HG02981 (cell line): Measurements from ENCODE around the gene ATAD3C.
"Not testable (repeated sequence)": the region's sequence is repeated elsewhere in the genome, so short reads cannot be mapped to it uniquely, and the experiment has no call there.

Experiments used
- ATAC-seq: cut with Tn5 transposase; IDR thresholded peaks from one replicate; pipeline ENCODE4 v1.9.1; 2021; ENCODE audit warnings: mild to moderate bottlenecking, moderate library complexity; ENCODE audit not compliant: unreplicated experiment

The ATAD3C gene

GRCh38 chr1:1418464-1419362, 30.8 kb upstream of the ATAD3C start:
- no peak for ATAC-seq

- ATAC-seq = no peak
Observed at GRCh38 chr1:1419363-1419812, 30.1 kb upstream of the ATAD3C start.

DNA sequence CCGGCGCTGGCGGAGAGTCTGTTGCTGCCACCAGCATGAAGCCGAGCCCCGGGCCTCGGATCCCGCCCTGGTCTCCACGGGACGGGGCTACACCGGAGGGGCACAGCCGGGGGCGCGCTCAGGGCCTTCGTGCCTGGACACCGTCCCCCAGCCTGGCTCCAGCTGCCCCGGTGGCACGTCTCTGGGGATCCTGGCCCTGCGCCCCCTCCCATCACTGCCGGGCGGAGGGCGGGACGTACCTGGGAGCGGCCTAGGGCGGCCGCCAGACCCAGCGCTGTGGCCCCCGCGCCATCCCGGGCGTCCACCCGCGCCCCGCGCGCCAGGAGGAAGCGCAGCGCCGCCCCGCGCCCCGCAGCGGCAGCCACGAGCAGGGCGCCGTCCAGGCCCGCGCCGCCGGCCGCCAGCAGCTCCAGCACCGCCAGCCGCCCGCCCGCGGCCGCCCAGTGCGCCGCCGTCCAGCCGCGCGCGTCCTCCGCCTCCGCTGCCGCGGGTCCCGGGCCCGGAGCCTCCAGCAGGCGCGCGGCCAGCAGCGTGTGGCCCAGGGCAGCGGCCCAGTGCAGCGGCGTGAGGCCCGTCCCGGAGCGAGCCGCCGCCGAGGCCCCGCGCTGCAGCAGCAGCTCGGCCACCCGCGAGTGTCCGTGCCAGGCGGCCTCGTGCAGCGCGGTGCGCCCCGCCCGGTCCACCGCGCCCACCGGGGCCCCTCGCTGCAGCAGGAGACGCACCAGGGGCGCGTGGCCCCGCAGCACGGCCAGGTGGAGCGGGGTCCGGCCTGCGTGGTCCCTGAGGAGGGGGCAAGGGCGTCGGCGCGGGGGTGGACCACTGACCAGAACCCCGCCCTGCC, 29.5 kb upstream of the ATAD3C start:
- ATAC-seq = no peak

- no peak for ATAC-seq
Observed at GRCh38 chr1:1420654-1421141, 28.8 kb upstream of the ATAD3C start.

DNA sequence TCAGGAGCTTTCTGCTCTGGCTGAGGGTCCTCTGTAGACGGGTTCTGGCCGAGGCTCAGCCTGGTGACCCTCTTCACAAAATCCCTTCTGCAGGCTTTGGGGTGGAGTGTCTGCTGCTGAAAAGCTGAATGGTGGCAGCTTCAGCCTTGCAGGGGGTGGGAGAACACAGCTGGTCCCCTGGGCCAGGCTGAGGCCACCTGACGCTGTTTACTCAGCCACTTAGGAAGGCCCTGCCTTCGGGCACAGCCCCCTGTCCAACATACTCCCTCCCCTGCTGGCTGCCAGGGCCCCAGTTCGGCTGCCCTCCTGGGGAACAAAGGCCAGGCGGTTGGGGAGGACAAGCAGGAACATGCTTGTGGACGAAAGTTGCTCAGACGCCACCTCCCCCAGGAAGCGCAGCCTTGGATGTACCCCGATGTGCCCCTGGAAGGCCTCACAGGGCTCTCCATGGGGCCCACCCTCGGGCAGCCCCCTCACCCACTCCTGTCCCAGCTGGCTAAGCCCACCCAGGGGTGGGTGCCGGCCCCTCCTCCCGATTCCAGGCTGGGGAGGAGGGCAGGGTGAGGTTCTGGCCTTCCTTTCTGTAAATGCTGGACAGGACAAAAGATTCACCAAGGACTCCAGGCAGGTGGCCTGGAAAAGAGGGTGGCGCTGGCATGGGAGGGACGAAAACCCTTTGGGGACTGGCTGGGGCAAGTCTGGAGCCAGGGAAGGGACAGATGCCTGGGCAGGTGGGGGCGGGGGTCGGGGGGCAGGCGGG, 28.2 kb upstream of the ATAD3C start, which contains the start of gene ANKRD65:
Gene ANKRD65, minus strand, starts transcription at position 130 of the 760 bp plus-strand sequence. CDS start 271 bp downstream, outside the sequence.
- no peak for ATAC-seq

DNA sequence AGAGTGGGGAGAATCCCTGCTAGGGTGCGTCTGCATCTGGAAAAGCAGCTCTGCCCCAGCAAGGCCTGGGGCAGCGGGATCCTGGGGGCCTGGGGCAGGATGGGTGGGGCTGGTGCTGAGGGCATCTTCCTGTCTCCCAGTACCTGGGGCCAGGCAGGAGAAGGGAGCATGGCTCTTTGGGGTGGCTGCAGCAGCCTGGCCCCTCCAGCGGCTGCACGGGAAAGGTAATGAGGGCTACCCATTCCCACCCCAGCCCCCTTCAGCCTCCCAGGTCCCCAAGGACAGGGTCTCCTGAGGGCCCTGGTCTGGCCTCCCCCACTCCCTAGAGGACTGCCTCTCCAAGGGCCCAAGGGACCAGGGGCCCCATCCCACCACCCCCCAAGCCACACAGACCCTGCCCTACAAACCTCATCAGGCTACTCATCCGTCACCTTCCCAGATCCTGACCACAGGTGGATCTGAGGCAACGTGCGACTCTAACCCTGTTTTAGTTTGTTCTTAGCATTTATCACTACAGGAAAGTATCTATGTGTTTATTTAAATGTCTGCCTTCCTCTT, 27.5 kb upstream of the ATAD3C start:
- ATAC-seq = no peak

GRCh38 chr1:1422465-1423244, 26.8 kb upstream of the ATAD3C start:
- no peak for ATAC-seq

GRCh38 chr1:1423245-1423597, 26.3 kb upstream of the ATAD3C start:
- ATAC-seq = no peak

- no peak for ATAC-seq
Observed at GRCh38 chr1:1424707-1425106, 24.8 kb upstream of the ATAD3C start.

- ATAC-seq = no peak
Observed at GRCh38 chr1:1425426-1425752, 24.1 kb upstream of the ATAD3C start.

- no peak for ATAC-seq
Observed at GRCh38 chr1:1425753-1426495, 23.6 kb upstream of the ATAD3C start.

GRCh38 chr1:1426496-1427105, 22.9 kb upstream of the ATAD3C start:
- no peak for ATAC-seq

- no peak for ATAC-seq
Observed at GRCh38 chr1:1427106-1427819, 22.2 kb upstream of the ATAD3C start.

DNA sequence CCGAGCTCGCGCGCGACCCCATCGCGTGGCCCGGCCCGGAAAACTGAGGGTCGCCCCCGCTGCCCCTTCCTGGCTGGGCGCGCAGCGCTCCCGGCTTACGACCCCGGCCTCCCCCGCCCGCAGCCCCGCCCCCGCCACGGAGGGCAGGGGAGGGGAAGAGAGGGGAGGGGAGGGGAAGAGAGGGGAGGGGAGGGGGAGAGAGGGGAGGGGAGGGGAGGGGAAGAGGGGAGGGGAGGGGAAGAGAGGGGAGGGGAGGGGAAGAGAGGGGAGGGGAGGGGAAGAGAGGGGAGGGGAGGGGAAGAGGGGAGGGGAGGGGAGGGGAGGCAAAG, 21.7 kb upstream of the ATAD3C start:
- no peak for ATAC-seq

DNA sequence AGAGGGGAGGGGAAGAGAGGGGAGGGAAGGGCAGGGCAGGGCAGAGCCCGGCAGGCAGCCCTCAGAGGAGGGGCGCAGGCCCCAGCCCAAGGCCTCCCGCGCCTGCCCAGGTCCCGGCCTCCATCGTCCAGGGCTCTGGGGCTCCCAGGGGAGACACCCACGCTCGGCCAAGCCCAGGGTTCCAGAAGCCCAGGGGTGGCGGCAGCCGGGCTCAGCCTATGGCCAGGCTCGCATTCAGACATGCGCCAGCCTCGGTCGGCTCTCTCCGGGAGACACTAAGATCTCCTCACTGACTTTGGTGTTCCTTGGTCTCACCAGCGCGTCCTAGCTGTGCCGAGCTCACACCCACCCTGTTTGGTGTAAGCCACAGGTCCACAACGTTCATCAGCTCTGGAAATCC, 21.3 kb upstream of the ATAD3C start:
- ATAC-seq = no peak

- ATAC-seq = not testable (repeated sequence)
Observed at GRCh38 chr1:1428967-1429366, 20.5 kb upstream of the ATAD3C start.

DNA sequence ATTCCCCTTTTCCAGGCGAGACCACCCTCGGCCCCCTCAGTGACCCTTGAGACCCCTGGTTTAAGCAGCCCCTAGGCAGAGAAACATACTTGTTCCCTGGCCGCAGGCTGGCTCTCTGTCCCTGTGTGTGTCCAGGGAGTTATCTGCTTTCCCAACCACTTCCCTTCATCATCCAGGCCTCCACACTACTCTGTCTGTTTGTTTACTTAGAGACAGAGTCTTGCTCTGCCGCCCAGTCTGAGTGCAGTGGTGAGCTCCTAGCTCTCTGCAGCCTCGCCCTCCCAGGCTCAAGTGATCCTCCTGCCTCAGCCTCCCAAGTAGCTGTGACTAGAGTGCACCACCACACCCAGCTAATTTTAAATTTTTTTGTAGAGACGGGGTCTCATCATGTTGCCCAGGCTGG, 19.8 kb upstream of the ATAD3C start:
- no peak for ATAC-seq
